Retina (tissue), 1 donor: ENCODE results near the gene PIK3C2G.
A peak's percentile ranks its signal among the peaks of the same experiment; 100 is the strongest.
"Not testable (repeated sequence)": the region's sequence is repeated elsewhere in the genome, so short reads cannot be mapped to it uniquely, and the experiment has no call there.

Source experiments
- DNase-seq: peaks from one replicate; pipeline ENCODE4 v3.0.0-alpha.2; 2016

The PIK3C2G gene, protein sequence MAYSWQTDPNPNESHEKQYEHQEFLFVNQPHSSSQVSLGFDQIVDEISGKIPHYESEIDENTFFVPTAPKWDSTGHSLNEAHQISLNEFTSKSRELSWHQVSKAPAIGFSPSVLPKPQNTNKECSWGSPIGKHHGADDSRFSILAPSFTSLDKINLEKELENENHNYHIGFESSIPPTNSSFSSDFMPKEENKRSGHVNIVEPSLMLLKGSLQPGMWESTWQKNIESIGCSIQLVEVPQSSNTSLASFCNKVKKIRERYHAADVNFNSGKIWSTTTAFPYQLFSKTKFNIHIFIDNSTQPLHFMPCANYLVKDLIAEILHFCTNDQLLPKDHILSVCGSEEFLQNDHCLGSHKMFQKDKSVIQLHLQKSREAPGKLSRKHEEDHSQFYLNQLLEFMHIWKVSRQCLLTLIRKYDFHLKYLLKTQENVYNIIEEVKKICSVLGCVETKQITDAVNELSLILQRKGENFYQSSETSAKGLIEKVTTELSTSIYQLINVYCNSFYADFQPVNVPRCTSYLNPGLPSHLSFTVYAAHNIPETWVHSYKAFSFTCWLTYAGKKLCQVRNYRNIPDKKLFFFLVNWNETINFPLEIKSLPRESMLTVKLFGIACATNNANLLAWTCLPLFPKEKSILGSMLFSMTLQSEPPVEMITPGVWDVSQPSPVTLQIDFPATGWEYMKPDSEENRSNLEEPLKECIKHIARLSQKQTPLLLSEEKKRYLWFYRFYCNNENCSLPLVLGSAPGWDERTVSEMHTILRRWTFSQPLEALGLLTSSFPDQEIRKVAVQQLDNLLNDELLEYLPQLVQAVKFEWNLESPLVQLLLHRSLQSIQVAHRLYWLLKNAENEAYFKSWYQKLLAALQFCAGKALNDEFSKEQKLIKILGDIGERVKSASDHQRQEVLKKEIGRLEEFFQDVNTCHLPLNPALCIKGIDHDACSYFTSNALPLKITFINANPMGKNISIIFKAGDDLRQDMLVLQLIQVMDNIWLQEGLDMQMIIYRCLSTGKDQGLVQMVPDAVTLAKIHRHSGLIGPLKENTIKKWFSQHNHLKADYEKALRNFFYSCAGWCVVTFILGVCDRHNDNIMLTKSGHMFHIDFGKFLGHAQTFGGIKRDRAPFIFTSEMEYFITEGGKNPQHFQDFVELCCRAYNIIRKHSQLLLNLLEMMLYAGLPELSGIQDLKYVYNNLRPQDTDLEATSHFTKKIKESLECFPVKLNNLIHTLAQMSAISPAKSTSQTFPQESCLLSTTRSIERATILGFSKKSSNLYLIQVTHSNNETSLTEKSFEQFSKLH (N-terminal part only)

GRCh38 chr12:18261273-18261672, at the start of gene PIK3C2G:
TSS of gene PIK3C2G (plus strand) at chr12:18261518. CDS start at chr12:18282082, 20,564 bp downstream.
- no peak for DNase-seq

DNA sequence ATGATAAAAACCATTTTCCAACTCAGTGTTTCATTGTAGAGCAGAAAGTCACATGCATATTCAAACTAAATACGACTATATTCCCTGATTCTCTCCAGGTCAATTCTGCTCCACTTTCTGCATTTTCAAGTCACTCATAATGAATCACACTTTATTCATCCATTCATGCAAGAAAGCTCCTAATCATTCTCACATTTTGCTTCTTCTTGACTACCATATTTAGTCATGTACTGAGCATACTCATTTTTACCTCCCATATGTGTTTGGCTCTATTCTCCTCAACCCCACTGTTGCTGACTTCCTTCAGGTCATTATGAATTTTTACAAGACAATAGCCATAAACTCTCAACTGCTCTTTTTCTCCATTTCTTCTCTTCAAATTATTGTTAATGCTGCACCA, 43.4 kb upstream of the PIK3C2G start:
- no peak for DNase-seq

DNA sequence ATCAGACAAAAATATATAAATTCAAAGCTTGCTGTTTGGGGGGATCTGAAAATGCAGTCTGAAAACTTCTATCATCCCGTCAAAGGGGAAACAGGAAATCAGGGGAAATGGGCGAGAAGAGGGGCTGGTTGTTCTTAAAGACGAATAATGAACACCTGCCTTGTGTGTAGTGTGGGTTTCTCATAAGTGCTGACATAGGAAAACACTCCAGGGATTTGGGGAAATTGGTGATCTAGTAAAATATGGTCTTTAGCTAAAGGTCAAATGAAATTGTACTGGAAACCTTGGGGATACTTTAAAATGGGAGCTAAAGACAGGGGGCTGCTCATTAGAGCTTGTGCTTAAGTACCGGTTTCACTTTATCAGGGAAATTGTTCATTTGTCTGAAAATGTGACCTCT, 39.6 kb upstream of the PIK3C2G start:
- no peak for DNase-seq

DNA sequence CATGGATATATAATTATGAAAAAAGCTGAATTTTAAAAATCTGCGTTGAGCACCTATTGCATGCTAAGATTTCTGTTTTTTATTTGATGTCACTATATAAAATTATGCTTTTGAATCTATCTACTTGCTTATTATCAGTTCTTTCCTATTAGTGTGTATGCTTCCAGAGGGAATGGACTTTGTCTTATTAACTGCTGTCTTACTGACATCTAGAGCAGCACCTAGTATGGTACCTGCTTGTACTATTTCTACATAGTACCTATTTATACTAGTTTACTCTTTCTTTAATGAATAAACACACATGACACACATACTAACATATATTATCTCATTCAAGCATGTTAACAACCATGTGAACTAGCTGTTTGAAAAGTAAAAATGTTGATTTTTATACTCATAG, 38.6 kb upstream of the PIK3C2G start:
- DNase-seq: no peak

GRCh38 chr12:18224745-18225144, 36.6 kb upstream of the PIK3C2G start:
- no peak for DNase-seq

GRCh38 chr12:18239526-18239925, 21.8 kb upstream of the PIK3C2G start:
- DNase-seq: no peak

GRCh38 chr12:18242380-18243089, 18.8 kb upstream of the PIK3C2G start:
- no peak for DNase-seq

DNA sequence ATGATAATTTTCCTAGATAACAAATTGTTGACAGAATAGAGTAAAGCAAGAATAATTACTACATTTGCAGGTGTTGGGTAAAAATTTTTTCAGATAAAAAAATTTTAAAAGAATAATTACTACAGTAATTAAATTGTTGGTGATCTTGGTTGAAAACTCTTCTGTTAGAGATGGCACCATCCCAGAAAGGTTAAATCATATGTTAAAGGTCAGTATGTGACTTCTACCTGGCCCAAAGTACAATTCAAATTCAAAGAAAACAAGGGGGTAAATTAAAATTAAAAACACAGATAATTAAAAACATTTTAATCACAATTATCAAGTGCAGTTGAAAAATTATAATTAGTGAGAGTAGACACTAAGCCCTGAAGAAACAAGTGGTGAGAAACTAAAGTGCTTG, 18.1 kb upstream of the PIK3C2G start:
- no peak for DNase-seq

DNA sequence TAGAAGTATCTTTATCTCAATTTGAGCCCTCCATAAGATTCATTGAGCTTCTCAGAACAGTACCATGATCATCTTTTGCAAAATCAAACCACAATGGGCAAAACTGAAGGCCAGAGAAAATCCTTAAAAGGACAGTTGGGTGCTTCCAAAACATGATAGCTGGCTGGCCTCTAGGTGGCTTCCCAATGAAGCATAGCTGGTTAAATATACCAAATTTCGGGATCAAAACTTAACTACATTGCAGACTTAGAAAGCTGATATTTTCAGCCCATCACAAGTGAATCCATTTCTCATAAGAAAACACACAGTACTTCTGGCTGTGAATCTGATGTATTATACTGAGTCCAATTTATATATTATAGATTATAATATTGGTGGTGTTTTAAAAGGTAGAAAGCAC, 15.3 kb upstream of the PIK3C2G start:
- no peak for DNase-seq

- peak; percentile 50 for DNase-seq
These were observed 10.9 kb upstream of the PIK3C2G start for GRCh38 chr12:18250313-18250916.

- no peak for DNase-seq
These were observed 7.2 kb upstream of the PIK3C2G start for GRCh38 chr12:18254081-18254480.

DNA sequence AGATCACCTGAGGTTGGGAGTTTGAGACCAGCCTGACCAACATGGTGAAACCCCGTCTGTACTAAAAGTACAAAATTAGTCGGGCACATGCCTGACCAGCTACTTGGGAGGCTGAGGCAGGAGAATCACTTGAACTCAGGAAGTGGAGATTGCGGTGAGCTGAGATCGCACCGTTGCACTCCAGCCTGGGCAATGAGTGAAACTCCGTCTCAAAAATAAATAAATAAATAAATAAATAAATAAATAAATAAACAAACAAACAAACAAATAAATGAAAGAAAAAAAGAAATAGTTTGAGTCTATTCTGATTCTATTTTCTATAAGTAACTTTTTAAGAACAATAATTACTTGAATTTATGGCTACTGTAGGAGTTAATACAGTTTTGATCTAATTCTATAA, 6.3 kb upstream of the PIK3C2G start:
- not testable (repeated sequence) for DNase-seq

DNA sequence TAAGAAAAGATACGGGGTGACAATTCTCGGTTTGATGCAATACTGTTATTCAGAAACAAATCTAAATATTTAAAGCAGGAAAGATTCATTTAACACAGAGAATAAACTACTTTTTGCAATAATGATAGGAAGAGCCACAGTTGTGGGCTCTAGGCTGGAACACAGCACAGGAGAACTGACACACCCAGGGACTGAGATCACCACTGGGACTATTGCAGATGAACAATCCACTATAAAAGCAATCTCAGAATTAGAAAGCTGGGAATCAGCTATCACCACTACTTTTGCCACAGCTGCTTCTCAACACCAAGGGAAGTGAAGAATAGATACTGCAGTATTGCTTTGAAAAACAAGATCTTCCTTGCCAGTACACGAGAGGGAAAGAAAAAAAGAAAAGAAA, 4.1 kb upstream of the PIK3C2G start:
- no peak for DNase-seq

- no peak for DNase-seq
These were observed 2.4 kb upstream of the PIK3C2G start for GRCh38 chr12:18258929-18259328.

DNA sequence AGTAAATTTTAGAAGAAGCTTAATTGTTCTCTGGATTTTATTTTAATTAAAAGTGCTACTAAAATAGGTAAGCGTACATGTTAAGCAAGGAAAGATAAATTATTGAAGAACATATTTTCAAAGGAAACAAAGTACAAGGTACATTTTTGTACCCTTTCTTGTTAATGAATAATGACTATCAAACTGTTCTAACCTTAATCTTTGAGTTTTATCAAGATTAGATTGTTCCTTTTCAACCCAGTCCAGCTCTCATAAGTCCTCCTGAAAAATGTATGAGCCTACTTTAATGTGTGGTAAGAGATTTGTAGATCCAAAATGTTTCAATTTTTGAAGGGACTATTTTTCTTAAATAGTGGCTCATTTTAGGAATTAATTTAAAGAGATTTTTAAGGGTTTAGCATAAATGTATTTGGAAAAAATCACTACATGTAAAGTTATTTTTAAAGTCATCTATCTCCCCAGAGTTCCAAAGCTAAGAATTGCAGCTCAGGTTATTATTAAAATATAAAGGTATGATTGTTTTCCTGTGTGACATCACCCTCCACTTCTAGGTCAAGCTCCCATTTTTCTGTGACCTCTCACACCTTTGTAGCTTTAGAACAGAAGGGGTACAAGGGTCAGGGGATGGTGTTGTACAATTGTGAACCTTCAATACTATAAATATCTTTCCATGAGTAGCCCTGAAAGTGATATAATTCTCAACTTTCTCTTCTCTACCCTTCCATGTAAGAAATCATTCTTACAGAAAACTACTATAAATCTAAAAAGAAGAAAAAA, 1.2 kb upstream of the PIK3C2G start:
- no peak for DNase-seq

- DNase-seq: no peak
These were observed 588 bp downstream of the PIK3C2G start for GRCh38 chr12:18261906-18262305.

- no peak for DNase-seq
These were observed 1.2 kb downstream of the PIK3C2G start for GRCh38 chr12:18262514-18262913.

- no peak for DNase-seq
These were observed 3.3 kb downstream of the PIK3C2G start for GRCh38 chr12:18264581-18265075.

DNA sequence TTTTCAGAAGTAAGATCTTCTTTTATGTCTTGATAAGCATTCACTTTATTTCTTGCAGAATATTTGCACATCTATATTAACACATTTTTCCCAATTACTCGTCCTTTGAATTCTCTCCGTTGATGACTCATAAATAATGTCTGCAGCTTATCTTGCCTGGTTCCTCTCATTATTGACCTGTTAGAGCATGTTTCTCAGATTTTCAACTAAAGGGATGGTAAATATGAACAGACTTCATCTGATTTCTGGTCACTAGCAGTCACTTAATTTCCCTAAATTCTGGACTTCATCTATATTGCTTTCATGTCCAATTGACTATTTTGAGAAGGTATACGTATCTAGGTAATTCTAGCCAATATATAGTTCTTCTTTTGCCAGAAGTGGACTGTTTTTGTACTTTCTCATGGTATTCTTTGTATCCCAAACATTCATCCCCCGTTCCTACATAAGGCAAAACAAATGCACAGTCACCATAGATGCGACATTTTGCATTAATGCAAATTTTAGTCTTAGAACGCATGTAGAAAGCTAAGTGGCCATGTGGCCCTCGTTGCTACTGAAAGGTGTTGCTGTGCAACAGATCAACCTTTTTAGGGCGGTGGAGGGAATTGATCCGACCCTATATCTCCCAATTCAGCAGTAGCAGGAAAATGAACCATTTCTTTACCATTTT, 6.2 kb downstream of the PIK3C2G start:
- no peak for DNase-seq

DNA sequence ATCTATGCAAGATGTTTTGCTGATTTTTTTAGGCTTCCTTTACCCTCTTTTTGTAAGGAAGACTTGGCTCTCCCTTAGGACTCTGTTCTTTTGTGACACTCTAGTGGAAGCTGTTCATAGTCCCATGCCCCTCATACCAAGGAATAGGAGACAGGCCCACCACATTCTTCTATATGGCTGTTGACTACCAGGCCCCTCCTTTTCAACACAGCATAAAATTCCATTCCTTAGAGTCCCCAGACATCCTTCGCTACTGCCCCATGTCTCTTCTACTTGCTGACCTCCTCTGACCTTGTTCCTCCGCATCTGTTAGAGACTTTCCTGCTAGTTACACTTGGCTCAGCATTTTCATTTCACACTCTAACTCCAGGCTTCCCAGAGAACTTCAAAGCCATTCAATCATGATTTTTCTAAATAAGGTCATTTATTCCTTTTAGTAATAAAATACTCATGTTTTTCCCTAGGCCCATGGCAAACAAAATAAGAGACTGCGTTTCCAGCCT, 9.7 kb downstream of the PIK3C2G start:
- no peak for DNase-seq
